Measurements from ENCODE around the gene RRP7A.

Gene RRP7A

GRCh38 chr22:42475122-42475521 lies 44.5 kb downstream of the RRP7A start:
- H3K9me3 ChIP-seq, result no peaks in the 10 kb centered on the region
- H3K4me3 ChIP-seq (ENCODE audit: low read depth in 1 of 2, low read length in 1 of 2), result no peak overlapping the region
- no peaks in the 10 kb centered on the region for H3K36me3 ChIP-seq
- peaks cover 3% of the 10 kb centered on the region for H3K27me3 ChIP-seq
- TF ChIP-seq, protein P1, sequence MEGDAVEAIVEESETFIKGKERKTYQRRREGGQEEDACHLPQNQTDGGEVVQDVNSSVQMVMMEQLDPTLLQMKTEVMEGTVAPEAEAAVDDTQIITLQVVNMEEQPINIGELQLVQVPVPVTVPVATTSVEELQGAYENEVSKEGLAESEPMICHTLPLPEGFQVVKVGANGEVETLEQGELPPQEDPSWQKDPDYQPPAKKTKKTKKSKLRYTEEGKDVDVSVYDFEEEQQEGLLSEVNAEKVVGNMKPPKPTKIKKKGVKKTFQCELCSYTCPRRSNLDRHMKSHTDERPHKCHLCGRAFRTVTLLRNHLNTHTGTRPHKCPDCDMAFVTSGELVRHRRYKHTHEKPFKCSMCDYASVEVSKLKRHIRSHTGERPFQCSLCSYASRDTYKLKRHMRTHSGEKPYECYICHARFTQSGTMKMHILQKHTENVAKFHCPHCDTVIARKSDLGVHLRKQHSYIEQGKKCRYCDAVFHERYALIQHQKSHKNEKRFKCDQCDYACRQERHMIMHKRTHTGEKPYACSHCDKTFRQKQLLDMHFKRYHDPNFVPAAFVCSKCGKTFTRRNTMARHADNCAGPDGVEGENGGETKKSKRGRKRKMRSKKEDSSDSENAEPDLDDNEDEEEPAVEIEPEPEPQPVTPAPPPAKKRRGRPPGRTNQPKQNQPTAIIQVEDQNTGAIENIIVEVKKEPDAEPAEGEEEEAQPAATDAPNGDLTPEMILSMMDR (IDR thresholded peaks at IDR 0.05), result no peak
- H3K27ac ChIP-seq, result no peak overlapping the region
- no peaks in the 10 kb centered on the region for H3K4me1 ChIP-seq (ENCODE audit: control insufficient read depth in 1 of 2, insufficient read depth in 1 of 2, low read depth in 1 of 2, low read length in 1 of 2)

GRCh38 chr22:42473484-42474193 lies 46.0 kb downstream of the RRP7A start:
- Histone ChIP-seq H3K27me3 (peaks cover 6% of the 10 kb centered on the region), H3K36me3 (no peaks in the 10 kb centered on the region), H3K9me3 (no peaks in the 10 kb centered on the region), H3K27ac (no peak overlapping the region), H3K4me3 (ENCODE audit: low read depth in 1 of 2, low read length in 1 of 2) (no peak overlapping the region), H3K4me1 (ENCODE audit: control insufficient read depth in 1 of 2, insufficient read depth in 1 of 2, low read depth in 1 of 2, low read length in 1 of 2) (no peaks in the 10 kb centered on the region)
- TF ChIP-seq, protein P1 (IDR thresholded peaks at IDR 0.05), result peak; percentile 17

GRCh38 chr22:42472671-42473070 lies 46.9 kb downstream of the RRP7A start:
- H3K27me3 ChIP-seq, result peaks cover 11% of the 10 kb centered on the region
- no peak overlapping the region for H3K27ac ChIP-seq
- no peaks in the 10 kb centered on the region for H3K9me3 ChIP-seq
- no peaks in the 10 kb centered on the region for H3K36me3 ChIP-seq
- no peaks in the 10 kb centered on the region for H3K4me1 ChIP-seq (ENCODE audit: control insufficient read depth in 1 of 2, insufficient read depth in 1 of 2, low read depth in 1 of 2, low read length in 1 of 2)
- no peak overlapping the region for H3K4me3 ChIP-seq (ENCODE audit: low read depth in 1 of 2, low read length in 1 of 2)
- TF ChIP-seq, protein P1 (IDR thresholded peaks at IDR 0.05), result no peak

DNA sequence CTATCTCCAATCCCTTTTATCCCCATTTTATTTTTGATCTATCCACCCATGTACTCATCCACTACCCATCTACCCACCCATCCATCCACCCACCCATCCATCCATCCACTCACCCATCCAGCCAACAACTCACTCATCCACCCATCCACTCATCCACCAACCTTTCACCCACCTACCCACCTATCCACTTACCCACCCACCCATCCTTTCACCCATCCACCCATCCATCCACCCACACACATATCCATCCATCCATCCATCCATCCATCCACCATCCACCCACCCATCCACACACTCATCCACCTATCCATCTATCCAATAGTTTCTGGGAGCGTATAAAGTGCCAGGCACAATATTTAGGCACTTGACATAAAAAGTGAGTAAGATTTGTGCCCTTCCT lies 48.2 kb downstream of the RRP7A start:
- H3K36me3 ChIP-seq, result no peaks in the 10 kb centered on the region
- no peaks in the 10 kb centered on the region for H3K9me3 ChIP-seq
- H3K4me3 ChIP-seq (ENCODE audit: low read depth in 1 of 2, low read length in 1 of 2), result no peak overlapping the region
- peaks cover 11% of the 10 kb centered on the region for H3K27me3 ChIP-seq
- TF ChIP-seq, protein P1 (IDR thresholded peaks at IDR 0.05), result no peak
- no peak overlapping the region for H3K27ac ChIP-seq
- no peaks in the 10 kb centered on the region for H3K4me1 ChIP-seq (ENCODE audit: control insufficient read depth in 1 of 2, insufficient read depth in 1 of 2, low read depth in 1 of 2, low read length in 1 of 2)

DNA sequence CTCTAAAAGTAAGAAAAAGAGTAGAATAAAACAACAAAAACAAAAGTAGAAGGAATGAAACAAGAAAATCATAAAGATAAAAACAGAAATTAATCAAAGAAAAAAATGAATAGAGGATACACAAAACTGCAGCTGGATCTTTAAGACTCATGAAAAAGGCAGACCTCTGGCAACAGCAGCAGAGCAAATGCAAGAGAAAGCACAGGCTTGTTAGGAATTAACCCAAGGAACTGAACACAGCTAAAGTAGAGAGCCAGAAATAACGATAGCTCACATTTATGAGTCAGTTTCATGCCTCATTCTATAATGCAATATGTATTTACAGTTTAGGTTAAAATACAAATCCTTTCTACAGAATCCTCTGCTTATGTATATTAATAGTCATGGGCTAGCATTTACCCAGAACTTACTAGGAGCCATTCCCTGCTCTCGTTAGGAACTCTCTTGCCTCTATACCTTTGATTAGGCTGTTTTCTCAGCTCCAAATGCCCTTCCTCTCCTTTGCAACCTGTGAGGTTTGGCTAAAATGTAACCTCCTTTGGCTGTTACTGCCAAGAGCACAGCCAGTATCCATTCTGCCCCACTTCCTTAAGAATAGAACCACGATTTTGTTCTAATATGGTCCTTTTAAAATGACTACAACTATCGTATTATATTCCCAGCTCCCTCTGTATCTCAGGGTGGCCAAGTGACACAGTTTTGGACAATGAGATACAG lies 49.1 kb downstream of the RRP7A start:
- H3K27ac ChIP-seq, result no peak overlapping the region
- peaks cover 19% of the 10 kb centered on the region for H3K27me3 ChIP-seq
- TF ChIP-seq, protein P1 (IDR thresholded peaks at IDR 0.05), result no peak
- no peaks in the 10 kb centered on the region for H3K4me1 ChIP-seq (ENCODE audit: control insufficient read depth in 1 of 2, insufficient read depth in 1 of 2, low read depth in 1 of 2, low read length in 1 of 2)
- H3K4me3 ChIP-seq (ENCODE audit: low read depth in 1 of 2, low read length in 1 of 2), result no peak overlapping the region
- no peaks in the 10 kb centered on the region for H3K9me3 ChIP-seq
- no peaks in the 10 kb centered on the region for H3K36me3 ChIP-seq
